Stimulated activated CD4-positive, alpha-beta T cell treated with anti-CD3 and anti-CD28 coated beads, TNF-alpha, amount 100 ng/mL, for 4 hours (primary cell): ENCODE results near the gene NPTXR.
"Not testable (repeated sequence)": the region's sequence is repeated elsewhere in the genome, so short reads cannot be mapped to it uniquely, and the experiment has no call there.

Experiments
- DNase-seq, 3 experiments: peaks; one replicate each; pipeline ENCODE4 v3.0.0-alpha.2; 2020; ENCODE audit warnings: low read depth in 3 of 3

The NPTXR gene

DNA sequence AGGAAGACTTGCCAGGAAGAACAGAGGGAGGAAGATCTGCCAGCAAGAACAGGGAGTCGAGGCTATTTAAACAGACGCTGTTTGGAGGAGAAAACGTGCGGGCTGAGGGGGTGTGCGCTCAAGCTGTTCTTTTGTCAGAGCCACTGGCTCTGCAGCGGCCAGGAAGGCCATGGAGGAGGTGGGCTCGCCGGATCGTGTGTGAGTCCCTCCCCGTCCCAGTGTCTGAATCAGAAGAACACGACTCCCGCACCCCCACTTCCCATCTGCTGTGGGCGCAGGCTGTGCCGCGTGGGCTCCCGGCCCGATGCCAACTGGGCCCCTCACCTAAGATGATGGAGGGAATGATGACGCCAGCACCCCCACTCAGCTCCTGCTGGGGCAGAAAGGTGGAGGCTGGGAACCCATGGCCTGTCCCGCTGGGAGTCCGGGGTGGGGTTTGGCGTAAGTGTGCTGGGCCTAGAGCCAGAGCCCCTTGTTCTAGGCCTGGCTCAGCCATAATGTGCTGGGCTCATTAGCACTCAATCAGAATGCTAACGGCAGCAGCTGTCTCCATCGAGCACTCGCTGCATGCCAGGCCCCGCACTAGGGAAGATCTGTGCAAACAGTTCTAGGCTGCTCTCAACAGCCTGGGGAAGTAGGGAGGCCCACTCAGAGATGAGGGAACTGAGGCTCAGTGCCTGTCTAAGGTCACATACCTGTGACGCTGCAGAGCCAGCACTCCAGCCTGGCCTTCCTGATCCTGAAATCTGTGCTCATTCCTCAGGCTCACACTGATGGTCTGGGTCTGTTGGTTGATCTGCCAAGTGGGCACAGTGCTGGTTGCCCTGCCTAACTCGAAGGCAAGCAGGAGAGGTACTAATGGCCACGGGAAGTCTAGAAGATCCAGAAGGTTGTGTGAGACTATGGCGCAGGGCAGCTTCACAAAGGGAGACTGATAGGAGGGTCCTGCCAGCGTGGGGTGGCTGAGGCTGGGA lies 11.5 kb downstream of the NPTXR start:
- no peak for DNase-seq

DNA sequence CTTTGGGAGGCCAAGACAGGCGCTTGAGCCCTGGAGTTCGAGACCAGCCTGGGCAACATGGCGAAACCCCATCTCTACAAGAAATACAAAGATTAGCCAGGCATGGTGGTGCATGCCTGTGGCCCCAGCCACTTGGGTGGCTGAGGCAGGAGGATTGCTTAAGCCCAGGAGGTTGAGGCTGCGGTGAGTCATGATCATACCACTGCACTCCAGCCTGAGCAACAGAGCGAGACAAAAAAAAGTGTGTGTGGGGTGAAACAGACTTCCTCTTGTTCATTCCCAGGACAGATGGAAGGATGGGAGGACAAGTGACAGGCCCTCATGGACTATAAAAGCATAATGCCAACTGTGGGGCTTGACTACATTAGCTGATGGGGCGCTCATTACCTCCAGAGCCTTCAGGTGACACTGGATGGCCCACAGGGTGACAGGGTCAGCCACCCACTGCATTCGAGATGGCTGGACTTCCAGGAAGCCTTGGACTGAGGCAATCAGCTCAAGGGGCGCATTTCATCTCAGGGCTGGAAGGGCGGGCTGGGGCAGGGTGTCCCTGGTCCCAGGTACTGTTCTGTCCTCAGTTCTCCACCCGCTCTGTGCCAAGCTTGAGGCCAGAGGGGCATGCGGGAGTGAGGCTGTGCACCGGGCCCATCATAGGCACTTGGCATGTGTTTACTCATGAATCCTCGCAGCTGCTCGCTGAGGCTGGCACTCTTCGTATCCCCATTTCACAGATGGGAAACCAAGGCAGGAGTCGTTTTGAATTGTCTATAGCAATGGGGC lies 12.5 kb downstream of the NPTXR start:
- no peak for DNase-seq

DNA sequence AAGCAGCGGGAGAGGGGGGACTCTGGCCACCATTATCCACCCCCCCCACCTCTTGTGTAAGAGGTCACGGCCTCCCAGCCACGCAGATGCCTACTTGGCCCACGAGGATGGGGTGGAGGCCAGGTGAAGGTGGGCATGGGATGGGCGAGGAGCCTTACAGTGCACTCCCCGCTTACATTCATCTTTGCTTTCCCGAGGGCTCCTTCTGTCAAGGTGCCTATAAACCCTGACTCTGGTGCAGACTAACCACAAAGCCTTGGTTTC lies 13.1 kb downstream of the NPTXR start:
- no peak for DNase-seq

DNA sequence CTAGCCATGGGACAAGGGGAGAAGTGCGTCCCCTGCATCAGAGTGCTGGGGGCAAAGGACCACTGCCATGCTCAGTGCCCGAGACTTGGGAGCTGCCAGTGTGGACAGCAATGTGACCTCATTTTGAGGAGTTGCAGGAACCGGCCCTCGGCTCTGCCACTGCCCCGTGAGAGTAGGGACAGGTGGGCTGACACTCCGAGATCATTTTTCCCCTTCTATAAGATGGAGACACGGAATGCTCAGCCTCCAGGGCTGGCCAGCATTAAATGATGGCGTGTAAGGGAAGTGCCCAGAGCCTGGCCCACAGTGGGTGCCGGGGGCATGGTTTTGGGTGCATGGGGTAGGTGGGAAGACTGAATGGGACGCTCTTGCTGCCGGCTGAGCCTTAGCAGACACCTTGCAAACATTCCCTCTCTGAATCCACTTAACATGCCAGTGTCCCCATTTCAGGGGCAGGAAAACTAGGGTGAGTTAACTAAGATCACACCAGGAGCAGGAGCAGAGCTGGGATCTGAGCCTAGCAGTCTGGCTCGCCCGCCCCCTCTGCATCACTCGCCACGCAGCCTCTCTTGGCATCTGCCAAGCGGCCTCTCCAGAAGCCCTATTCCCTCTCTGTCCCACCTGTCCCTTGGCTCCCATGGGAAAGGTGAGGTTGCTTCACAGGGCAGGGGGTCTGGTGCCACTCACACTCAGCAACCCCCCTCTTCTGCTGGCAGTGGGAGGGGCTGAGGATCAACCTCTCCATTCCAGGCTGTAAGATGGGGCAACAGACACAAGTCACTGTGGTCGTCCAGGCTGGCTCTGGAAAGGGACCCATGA lies 13.6 kb downstream of the NPTXR start:
- DNase-seq, result no peak

DNA sequence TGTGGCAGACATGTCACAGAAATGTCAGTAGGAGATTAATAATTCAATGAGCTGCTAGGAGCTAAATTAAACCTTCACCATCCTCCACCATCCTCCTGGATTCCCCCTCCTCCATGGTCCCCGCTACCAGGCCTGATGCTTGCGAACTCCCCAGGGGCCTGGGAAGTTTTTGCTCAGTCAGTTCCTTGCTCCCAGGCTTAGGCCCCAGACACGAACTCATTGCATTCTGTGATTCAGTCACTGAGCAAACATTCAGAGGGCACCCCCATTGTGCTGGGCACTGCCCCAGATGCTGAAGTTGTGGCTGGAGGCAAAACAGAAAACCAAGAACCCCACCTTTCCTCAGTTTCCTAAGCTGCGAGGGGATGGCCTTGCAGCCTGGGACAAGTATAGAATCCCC lies 14.3 kb downstream of the NPTXR start:
- DNase-seq, result no peak

DNA sequence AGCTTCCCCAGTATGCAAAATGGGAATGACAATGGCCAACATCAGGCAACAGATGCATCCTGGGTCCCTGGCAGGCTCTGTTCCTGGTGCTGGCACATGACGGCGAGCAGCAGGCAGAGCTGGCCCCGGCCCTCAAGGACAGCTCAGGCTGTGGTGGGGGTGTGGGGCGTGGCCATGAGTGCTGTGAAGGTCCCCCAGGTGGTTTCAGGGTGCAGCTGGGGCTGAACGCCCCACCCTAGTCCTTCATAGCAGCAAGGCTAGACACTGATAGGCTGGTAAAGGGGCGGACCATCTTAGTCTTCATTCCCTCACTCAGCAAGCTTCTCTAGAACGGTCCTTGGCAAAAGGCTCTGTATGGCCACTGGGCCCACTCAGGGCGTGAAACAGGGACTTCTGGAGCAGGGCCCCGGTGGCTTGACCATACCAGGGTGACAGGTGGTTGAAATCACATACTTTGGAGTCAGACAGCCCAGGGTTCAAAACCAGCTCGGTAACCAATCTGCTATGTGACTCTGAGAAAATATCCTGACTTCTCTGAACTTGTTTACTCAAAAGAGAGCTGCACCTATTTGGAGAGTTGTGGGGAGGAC lies 15.1 kb downstream of the NPTXR start:
- no peak for DNase-seq

DNA sequence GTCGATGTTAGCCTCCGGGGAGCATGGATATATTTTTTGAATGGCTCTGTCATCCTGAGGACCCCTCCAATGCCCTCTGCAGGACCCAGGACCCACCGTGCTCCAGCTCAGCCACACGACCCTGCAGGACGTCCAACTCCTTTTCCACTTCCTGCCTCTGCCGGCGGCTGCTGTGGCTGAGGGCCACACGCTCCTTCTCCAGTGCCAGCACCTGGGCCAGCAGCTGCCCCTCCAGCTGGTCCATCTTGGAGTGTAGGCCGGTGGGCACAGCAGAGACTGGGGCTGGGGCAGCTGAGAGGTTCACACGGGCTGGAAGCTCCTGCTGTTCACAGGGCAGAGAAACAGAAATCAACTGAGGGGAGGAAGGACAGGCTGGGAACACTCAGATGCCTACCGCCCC lies 15.6 kb downstream of the NPTXR start:
- no peak for DNase-seq

DNA sequence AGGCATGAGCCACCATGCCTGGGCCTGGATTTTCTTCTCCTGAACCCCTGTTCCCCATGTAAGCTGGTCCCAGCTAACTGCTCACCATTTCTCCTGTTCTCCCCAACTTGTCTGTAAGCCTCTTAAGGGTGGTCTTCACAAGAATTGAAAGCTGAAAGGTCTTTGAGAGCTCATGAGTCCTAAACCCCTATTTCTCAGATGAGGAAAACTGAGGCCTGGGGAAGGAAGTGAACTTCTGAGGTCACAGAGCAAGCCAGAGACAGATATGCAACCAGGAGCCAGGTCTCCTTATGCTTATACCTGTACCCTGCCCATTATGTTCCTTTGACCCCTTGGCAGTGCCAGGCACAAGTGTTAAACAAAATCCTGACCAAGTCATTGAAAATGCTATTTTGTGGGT lies 16.3 kb downstream of the NPTXR start:
- DNase-seq, result no peak

DNA sequence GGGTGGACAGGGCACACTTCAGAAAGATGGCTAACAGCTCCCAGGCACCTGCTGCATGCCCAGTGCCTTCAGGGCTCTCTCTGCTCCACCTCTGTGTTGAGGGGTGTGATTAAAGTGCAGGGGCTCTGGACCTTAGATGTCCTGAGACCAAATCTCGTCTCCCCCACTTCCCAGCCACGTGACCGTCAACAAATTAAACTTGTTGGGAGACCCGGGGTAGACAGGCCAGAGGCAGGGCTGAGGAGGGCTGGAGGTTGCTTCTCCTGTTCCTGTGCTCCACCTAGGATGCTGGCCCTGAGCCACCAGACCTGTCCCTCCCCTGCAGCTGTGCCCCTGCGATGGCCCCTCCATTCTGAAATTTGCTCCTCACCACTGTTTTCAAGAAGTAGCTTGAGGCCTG lies 17.0 kb downstream of the NPTXR start:
- no peak for DNase-seq

DNA sequence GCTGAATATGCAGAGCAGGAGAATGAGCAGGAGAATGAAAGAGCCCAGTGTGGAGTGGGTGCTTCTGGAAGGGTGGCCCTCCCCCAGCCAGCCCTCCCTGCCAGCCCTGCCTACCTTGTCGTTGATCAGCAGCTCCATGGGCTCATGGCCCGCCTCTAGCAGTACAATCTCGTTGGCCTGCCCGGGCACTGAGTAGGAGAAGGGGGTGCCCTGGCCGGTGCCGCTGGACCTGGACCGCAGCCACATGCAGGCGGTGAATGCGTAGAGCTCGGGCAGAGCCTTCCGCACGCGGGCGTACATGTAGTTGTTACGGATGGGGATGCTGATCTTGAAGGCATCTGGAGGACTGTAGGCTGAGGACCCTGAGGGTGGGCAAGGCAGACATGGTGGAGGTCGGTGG lies 17.4 kb downstream of the NPTXR start:
- DNase-seq, result no peak

DNA sequence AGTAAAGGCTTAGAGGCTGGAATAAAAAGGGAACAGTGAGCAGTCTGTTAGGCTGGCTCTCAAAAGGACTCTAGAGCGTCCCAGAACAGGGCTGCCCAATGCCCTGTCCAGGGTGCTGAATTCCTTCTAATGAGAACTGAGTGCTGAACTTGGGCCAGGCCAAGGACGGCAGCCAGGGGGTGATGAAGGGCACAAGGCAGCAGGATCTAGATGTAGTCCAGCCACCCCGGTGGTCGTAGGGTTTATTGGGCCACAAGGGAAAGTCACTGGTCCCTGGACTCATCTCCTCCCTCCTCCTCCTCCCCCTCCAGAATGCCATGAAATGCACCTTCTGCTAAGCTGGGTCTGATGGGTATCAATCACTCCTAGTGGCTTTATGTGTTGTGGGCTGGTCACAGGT lies 19.2 kb downstream of the NPTXR start:
- DNase-seq, result no peak

DNA sequence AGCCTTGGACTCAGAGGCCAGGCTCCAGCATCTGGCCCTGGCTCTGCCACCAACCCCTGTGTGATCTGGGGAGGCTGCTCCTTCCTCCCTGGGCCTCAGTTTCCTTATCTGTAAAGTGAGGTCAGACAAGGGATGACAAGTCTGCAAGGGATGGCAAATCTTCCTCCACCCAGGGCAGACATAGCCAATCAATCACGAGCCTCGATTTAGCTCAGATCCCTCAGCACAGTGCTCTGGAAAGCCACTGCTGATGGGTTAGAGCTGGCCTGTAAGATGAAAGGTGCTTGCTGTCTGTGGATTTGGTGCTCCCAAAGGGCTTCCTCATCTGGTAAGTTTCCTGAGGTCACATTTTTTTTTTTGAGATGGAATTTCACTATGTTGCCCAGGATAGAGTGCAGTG lies 20.2 kb downstream of the NPTXR start:
- DNase-seq, result no peak

DNA sequence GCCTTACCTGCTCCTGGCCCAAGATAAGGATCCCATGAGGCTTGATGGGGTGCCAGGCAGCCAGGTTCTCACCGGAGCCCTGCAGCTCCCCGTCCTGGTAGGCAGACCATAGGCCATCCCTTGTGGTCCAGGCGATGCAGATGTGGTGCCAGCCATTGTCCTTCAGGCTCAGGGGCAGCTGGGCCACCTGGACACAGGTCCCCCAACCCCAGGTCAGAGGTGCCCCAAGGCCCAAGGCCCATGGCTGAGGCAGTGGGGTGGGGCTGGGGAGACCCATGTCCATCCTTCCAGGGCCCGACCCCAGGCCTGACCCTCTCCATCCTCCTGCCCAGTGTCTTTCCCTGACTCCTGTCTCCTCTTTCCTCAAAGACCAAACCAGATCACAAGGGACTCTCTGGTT lies 20.8 kb downstream of the NPTXR start:
- DNase-seq, result no peak

DNA sequence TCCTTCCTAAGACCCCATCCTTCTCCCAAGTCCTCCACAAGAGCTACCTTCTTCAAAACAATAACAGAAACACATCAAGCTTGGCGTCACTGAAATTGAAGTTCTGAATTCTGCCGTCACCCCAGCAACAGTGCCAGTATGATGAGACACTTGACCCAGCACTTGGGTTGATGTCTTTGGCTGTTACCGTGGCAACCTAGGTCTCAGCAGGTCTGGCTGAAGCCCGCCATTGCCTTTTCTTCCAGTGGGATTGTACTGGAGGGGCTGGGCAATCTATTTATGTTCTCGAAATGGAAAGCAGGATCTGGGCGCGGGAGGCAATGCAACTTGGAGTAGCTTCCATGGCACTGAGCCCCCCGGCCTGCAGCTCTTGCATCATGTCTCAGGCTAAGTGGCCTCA lies 23.8 kb downstream of the NPTXR start:
- DNase-seq, result no peak

DNA sequence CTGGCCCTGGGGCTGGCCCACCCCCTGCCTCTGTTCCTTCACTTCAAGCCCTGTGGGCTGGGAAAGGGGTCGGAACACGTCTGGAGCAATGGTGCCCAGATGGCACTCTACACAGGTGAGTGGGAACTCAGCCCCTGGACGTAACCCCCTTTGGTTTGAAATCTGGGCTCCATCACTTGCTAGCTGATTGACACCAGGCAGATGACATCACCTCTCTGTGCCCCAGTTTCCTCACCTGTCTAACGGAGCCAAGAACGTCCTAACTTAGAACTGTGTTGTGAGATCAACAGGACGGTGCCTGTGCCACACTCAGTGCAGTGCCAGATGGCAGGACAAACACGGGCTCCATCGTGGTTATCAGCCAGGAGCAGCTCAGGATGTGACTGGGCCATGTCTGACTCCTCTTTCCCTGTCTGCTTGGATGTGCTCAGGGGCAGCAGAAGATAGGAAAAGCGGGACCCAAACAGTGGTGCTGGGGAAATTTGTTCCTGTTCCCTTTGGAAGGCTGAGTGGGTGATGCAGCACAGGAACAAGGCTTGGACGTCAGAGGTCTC lies 24.4 kb downstream of the NPTXR start:
- no peak for DNase-seq

DNA sequence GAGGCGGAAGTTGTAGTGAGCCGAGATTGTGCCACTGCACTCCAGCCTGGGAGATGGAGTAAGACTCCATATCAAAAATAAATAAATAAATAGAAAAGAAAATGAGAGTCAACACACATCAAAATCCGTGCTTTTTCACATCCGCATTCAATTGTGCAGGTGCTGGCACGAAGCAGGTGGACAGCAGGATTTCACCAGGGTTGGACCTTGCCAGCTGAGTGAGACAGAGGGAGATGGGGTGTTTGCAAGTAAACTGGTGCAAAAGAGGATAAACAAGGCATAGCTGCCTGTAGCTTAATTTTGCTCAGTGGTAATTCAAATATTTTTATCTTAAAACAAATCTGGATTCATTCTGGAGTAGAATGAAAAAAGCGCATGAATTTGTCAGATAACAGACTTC lies 26.6 kb downstream of the NPTXR start:
- DNase-seq, result no peak

DNA sequence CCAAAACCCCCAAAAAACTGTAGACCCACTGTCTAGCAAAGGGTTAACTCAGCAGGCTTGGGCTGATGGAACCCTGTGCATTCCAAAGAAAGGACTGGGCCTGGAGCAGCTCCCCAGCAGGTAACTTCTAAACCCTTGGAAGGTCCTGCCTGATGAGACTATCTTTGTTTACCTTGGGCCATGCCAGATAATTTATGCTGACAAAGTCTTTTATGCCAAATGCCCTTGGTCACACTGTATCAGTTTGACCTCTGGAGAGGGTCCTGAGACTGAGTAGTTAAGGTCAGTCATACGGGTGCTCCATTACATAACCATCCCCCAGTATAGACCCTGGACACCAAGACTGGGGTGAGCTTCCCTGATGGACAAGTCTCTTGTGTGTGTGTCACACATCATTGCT lies 28.0 kb downstream of the NPTXR start:
- DNase-seq, result no peak

DNA sequence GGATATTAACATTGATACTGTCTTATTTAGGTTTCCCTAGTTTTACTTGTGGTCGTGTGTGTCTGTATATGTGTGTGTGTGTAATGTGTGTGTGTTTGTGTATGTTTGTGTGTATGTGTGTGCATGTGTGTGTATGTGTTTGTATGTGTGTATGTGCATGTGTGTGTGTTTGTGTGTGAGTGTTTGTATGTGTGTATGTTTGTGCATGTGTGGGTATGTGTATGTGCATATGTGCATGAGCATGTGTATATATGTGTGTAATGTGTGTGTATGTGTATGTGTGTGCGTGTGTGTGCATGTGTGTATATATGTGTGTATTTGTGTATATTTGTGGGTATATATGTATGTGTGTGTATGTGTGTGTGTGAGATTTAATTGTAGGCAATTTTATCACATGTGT lies 32.6 kb downstream of the NPTXR start:
- no peak for DNase-seq

DNA sequence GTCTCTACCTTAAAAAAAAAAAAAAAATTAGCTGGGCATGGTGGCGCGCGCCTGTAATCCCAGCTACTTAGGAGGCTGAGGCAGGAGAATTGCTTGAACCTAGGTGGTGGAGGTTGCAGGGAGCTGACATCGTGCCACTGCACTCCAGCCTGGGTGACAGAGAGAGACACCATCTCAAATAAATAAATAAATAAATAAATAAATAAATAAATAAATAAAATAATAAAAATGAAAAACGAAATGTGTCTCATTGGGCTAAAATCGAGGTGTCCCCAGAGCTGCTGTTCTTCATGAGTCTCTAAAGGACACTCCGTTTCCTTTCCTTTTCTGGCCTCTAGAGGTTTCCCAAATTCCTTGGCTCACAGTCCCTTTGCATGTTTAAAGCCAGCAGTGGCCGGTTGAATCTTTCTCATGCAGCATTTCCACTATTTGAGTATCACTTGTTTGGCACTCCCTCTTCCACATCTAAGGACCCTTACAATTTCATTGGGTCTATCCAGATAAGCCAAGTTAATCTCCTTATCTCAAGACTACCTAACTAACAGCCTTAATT lies 38.7 kb downstream of the NPTXR start:
- DNase-seq, result not testable (repeated sequence)

DNA sequence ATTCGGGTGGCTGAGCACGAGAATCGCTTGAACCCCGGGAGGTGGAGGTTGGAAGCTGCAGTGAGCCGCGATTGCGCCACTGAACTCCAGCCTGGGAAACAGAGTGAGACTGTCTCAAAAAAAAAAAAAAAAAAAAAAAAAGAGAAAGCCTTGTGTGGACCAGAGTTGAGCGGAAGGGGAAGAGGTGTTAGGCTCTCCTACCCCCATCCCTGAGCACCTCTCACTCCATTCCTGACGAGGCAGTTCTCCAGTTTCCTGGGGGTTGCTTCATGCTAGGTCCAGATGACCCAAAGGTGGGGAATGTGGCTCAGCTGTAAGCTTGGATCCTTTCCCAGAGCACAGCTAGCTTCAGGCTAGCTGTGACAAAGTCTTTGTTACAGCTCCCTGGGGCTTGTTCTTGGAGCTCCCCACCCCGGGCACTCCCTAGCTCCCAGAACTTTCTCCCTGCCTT lies 41.1 kb downstream of the NPTXR start:
- no peak for DNase-seq

DNA sequence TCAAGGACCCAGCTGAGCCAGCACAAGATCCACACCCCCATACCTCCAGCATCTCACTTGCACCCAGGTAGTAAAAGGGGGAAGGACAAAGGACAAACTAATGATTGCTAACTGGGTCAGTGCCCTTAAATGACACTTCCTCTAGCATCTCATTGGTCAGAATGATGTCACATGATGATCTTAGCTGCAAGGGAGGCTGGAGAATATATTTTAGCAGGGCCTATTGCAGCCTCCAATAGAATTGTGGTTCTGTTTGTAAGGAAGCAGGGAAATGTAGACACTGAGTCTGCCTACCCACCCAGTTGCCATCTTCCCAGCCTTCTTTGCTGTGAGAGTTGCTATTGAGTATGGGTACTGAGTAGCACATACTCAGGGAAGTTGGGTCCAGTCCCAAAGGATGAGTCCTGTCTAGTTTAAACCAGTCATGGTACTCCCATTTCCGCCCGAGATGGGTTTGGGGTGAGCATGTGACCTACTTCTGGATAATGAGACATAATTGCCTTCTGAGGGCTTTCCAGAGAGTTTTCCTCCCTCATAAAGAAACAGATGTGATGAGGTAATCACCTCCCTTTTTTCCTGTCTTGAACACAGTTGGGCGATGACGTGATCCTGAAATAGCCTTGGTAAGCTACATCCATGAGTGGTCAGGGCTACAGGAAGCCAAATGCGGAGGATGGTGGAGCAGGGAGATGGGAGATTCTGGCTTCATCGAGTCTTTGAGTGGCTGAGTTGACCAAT lies 44.4 kb downstream of the NPTXR start:
- no peak for DNase-seq
